HG03571 (cell line): ENCODE measurements around the gene ZSCAN22.
A peak's percentile ranks its signal among the peaks of the same experiment; 100 is the strongest.

Experiments
- ATAC-seq: cut with Tn5 transposase; IDR thresholded peaks from one replicate; pipeline ENCODE4 v1.9.1; 2021; ENCODE audit not compliant: unreplicated experiment

The ZSCAN22 gene

GRCh38 chr19:58350871-58351557 is 24.2 kb downstream of the ZSCAN22 start:
- ATAC-seq = no peak

GRCh38 chr19:58351558-58351878 is 24.7 kb downstream of the ZSCAN22 start:
- no peak for ATAC-seq

- ATAC-seq = no peak
These were observed 25.4 kb downstream of the ZSCAN22 start for GRCh38 chr19:58351990-58352755.

GRCh38 chr19:58352760-58353671 is 26.2 kb downstream of the ZSCAN22 start, which contains the start of gene A1BG:
Gene A1BG, minus strand, starts transcription at chr19:58353492. Its CDS starts 55 bp downstream, at chr19:58353437.
- ATAC-seq = no peak

GRCh38 chr19:58353717-58354477 is 27.1 kb downstream of the ZSCAN22 start:
- no peak for ATAC-seq

GRCh38 chr19:58354478-58355030 is 27.8 kb downstream of the ZSCAN22 start:
- ATAC-seq = no peak

- ATAC-seq = no peak
These were observed 28.5 kb downstream of the ZSCAN22 start for GRCh38 chr19:58355215-58355796.

GRCh38 chr19:58355908-58356765 is 29.3 kb downstream of the ZSCAN22 start:
- no peak for ATAC-seq

GRCh38 chr19:58356766-58357480 is 30.1 kb downstream of the ZSCAN22 start:
- no peak for ATAC-seq

GRCh38 chr19:58357481-58358145 is 30.8 kb downstream of the ZSCAN22 start:
- ATAC-seq = no peak

GRCh38 chr19:58361900-58362271 is 35.1 kb downstream of the ZSCAN22 start:
- ATAC-seq = peak; percentile 8

GRCh38 chr19:58362272-58362994 is 35.6 kb downstream of the ZSCAN22 start, which contains the start of gene ZNF497:
Gene ZNF497, minus strand, starts transcription at chr19:58362751. Its CDS starts 5,116 bp downstream, at chr19:58357635.
- ATAC-seq = peak; percentile 80

GRCh38 chr19:58364146-58364545 is 37.4 kb downstream of the ZSCAN22 start:
- no peak for ATAC-seq

GRCh38 chr19:58366585-58367430 is 40.0 kb downstream of the ZSCAN22 start:
- ATAC-seq = no peak

- no peak for ATAC-seq
These were observed 41.1 kb downstream of the ZSCAN22 start for GRCh38 chr19:58367698-58368454.
